NCI-H146 (cell line): ENCODE measurements around the gene ULK3.

ENCODE experiments used
- DNase-seq: peaks from one replicate; lab custom pipeline; 2025; lab: John Stamatoyannopoulos, UW

The ULK3 gene

GRCh38 chr15:74840851-74841775, 1.8 kb downstream of the ULK3 start:
- no peak for DNase-seq

- no peak for DNase-seq
Measured at GRCh38 chr15:74839526-74840395, 3.2 kb downstream of the ULK3 start.

- no peak for DNase-seq
Measured at GRCh38 chr15:74838746-74839525, 4.0 kb downstream of the ULK3 start.

- DNase-seq, result no peak
Measured at GRCh38 chr15:74838137-74838516, 4.8 kb downstream of the ULK3 start.

- DNase-seq, result no peak
Measured at GRCh38 chr15:74837482-74838136, 5.3 kb downstream of the ULK3 start.

GRCh38 chr15:74836846-74837245, 6.1 kb downstream of the ULK3 start:
- no peak for DNase-seq

GRCh38 chr15:74835312-74835823, 7.6 kb downstream of the ULK3 start:
- peak; percentile 17 for DNase-seq

- no peak for DNase-seq
Measured at GRCh38 chr15:74833376-74834107, 9.4 kb downstream of the ULK3 start.

- no peak for DNase-seq
Measured at GRCh38 chr15:74832826-74833225, 10.1 kb downstream of the ULK3 start.

GRCh38 chr15:74831813-74832495, 11.0 kb downstream of the ULK3 start:
- no peak for DNase-seq

GRCh38 chr15:74830868-74831267, 12.1 kb downstream of the ULK3 start:
- DNase-seq, result no peak

GRCh38 chr15:74829991-74830390, 13.0 kb downstream of the ULK3 start:
- no peak for DNase-seq

- DNase-seq, result no peak
Measured at GRCh38 chr15:74829486-74829885, 13.5 kb downstream of the ULK3 start.

GRCh38 chr15:74828835-74829234, 14.1 kb downstream of the ULK3 start:
- no peak for DNase-seq

- DNase-seq, result no peak
Measured at GRCh38 chr15:74827614-74828013, 15.3 kb downstream of the ULK3 start.

- no peak for DNase-seq
Measured at GRCh38 chr15:74826921-74827320, 16.0 kb downstream of the ULK3 start.

GRCh38 chr15:74826364-74826819, 16.6 kb downstream of the ULK3 start, which contains the start of gene CPLX3:
Gene CPLX3 (plus strand): TSS chr15:74826627. CDS start chr15:74826704, 77 bp downstream.
- peak; percentile 17 for DNase-seq

GRCh38 chr15:74825866-74826265, 17.1 kb downstream of the ULK3 start:
- DNase-seq, result no peak

GRCh38 chr15:74824976-74825375, 18.0 kb downstream of the ULK3 start:
- DNase-seq, result no peak

GRCh38 chr15:74823324-74823723, 19.6 kb downstream of the ULK3 start:
- DNase-seq, result no peak
